ENCODE results near the gene GYPB.
"Not testable (repeated sequence)": the region's sequence is repeated elsewhere in the genome, so short reads cannot be mapped to it uniquely, and the experiment has no call there.

The GYPB gene

GRCh38 chr4:144051494-144051893 is 32.3 kb upstream of the GYPB start:
- H3K27ac ChIP-seq (ENCODE audit: extremely low read depth, low read depth, low read length); H3K9me3 ChIP-seq (ENCODE audit: control insufficient read depth, insufficient read depth, low read depth, low read length); H3K36me3 ChIP-seq (ENCODE audit: control insufficient read depth in 2 of 2, insufficient read depth in 1 of 2, low read length in 2 of 2); CTCF ChIA-PET; POLR2A ChIA-PET; H3K4me3 ChIP-seq (ENCODE audit: low read depth, low read length); H3K4me1 ChIP-seq (ENCODE audit: control insufficient read depth, insufficient read depth, low read length): not testable (repeated sequence)

- CTCF ChIA-PET; H3K4me3 ChIP-seq (ENCODE audit: low read depth, low read length); H3K36me3 ChIP-seq (ENCODE audit: control insufficient read depth in 2 of 2, insufficient read depth in 1 of 2, low read length in 2 of 2); POLR2A ChIA-PET; H3K9me3 ChIP-seq (ENCODE audit: control insufficient read depth, insufficient read depth, low read depth, low read length); H3K4me1 ChIP-seq (ENCODE audit: control insufficient read depth, insufficient read depth, low read length); H3K27ac ChIP-seq (ENCODE audit: extremely low read depth, low read depth, low read length): not testable (repeated sequence)
Measured at GRCh38 chr4:144050631-144051030, 31.5 kb upstream of the GYPB start.

- H3K4me3 ChIP-seq (ENCODE audit: low read depth, low read length); H3K9me3 ChIP-seq (ENCODE audit: control insufficient read depth, insufficient read depth, low read depth, low read length): not testable (repeated sequence)
Measured at GRCh38 chr4:144049495-144050424, 30.6 kb upstream of the GYPB start.

GRCh38 chr4:144044936-144045335 is 25.8 kb upstream of the GYPB start:
- H3K4me1 ChIP-seq (ENCODE audit: control insufficient read depth, insufficient read depth, low read length); H3K27ac ChIP-seq (ENCODE audit: extremely low read depth, low read depth, low read length); POLR2A ChIA-PET; H3K9me3 ChIP-seq (ENCODE audit: control insufficient read depth, insufficient read depth, low read depth, low read length); H3K4me3 ChIP-seq (ENCODE audit: low read depth, low read length); H3K36me3 ChIP-seq (ENCODE audit: control insufficient read depth in 2 of 2, insufficient read depth in 1 of 2, low read length in 2 of 2); CTCF ChIA-PET: not testable (repeated sequence)

More at GRCh38 chr4:144049495-144050424, 30.6 kb upstream of the GYPB start:
- CTCF ChIA-PET, result interaction anchor here (0.6 kb wide), 1 partner anchor 86 kb away, joined by 4 read pairs; no protein-coding TSS in a partner anchor
- POLR2A ChIA-PET; H3K4me1 ChIP-seq (ENCODE audit: control insufficient read depth, insufficient read depth, low read length); H3K36me3 ChIP-seq (ENCODE audit: control insufficient read depth in 2 of 2, insufficient read depth in 1 of 2, low read length in 2 of 2); H3K27ac ChIP-seq (ENCODE audit: extremely low read depth, low read depth, low read length): not testable (repeated sequence)

GRCh38 chr4:144032580-144032979 is 13.4 kb upstream of the GYPB start:
- H3K4me1 ChIP-seq (ENCODE audit: control insufficient read depth, insufficient read depth, low read length); CTCF ChIA-PET; H3K9me3 ChIP-seq (ENCODE audit: control insufficient read depth, insufficient read depth, low read depth, low read length); H3K36me3 ChIP-seq (ENCODE audit: control insufficient read depth in 2 of 2, insufficient read depth in 1 of 2, low read length in 2 of 2); POLR2A ChIA-PET; H3K27ac ChIP-seq (ENCODE audit: extremely low read depth, low read depth, low read length); H3K4me3 ChIP-seq (ENCODE audit: low read depth, low read length): not testable (repeated sequence)

GRCh38 chr4:144031875-144032274 is 12.7 kb upstream of the GYPB start:
- CTCF ChIA-PET; H3K36me3 ChIP-seq (ENCODE audit: control insufficient read depth in 2 of 2, insufficient read depth in 1 of 2, low read length in 2 of 2); H3K9me3 ChIP-seq (ENCODE audit: control insufficient read depth, insufficient read depth, low read depth, low read length); H3K4me1 ChIP-seq (ENCODE audit: control insufficient read depth, insufficient read depth, low read length); POLR2A ChIA-PET; H3K4me3 ChIP-seq (ENCODE audit: low read depth, low read length); H3K27ac ChIP-seq (ENCODE audit: extremely low read depth, low read depth, low read length): not testable (repeated sequence)

GRCh38 chr4:144031369-144031768 is 12.2 kb upstream of the GYPB start:
- H3K9me3 ChIP-seq (ENCODE audit: control insufficient read depth, insufficient read depth, low read depth, low read length); H3K4me3 ChIP-seq (ENCODE audit: low read depth, low read length); H3K27ac ChIP-seq (ENCODE audit: extremely low read depth, low read depth, low read length); H3K36me3 ChIP-seq (ENCODE audit: control insufficient read depth in 2 of 2, insufficient read depth in 1 of 2, low read length in 2 of 2); POLR2A ChIA-PET; CTCF ChIA-PET; H3K4me1 ChIP-seq (ENCODE audit: control insufficient read depth, insufficient read depth, low read length): not testable (repeated sequence)

- H3K4me1 ChIP-seq (ENCODE audit: control insufficient read depth, insufficient read depth, low read length); H3K9me3 ChIP-seq (ENCODE audit: control insufficient read depth, insufficient read depth, low read depth, low read length); POLR2A ChIA-PET; H3K27ac ChIP-seq (ENCODE audit: extremely low read depth, low read depth, low read length); H3K36me3 ChIP-seq (ENCODE audit: control insufficient read depth in 2 of 2, insufficient read depth in 1 of 2, low read length in 2 of 2); CTCF ChIA-PET; H3K4me3 ChIP-seq (ENCODE audit: low read depth, low read length): not testable (repeated sequence)
Measured at GRCh38 chr4:144030708-144031107, 11.5 kb upstream of the GYPB start.
